ENCODE results near the gene PPFIA1.

The PPFIA1 gene

DNA sequence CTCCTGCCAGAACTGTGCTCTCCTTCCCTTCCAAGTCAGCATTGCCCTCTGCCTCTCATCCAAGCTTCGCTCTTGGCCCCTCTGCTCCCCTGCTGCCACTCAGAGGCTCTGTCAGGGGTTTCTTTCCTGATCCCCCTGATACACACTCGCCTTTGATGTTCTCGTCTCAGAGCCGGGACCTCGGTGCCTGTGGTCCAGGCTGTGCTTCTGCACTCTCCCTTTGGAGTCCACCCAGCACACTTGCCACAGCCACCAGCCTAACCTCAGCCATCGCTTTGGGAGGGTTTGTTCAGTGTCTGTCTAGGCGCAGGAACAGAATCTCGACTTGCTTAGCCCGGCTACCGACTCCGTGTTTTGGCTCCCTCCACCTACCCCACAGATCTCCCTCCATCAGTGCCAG lies 29.1 kb downstream of the PPFIA1 start:
- no peak for DNase-seq

DNA sequence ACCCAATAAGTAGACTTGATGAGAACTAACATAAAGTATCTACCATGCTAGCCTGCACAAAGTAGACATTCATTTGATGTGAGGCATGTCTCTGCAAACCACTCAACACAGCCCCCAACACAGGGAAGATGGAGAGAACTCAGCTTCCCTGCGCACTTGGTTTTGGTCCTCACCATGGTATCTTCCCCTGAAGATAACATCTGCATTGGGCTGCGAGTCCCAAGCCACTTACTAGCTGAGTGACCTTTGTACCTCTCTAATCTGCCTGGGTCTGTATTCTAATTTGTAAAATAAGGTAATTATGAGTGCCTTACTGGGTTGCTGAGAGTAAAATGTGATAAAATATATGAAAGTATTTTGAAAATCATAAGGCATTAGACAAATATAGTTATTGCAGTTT lies 30.7 kb downstream of the PPFIA1 start:
- DNase-seq: no peak

DNA sequence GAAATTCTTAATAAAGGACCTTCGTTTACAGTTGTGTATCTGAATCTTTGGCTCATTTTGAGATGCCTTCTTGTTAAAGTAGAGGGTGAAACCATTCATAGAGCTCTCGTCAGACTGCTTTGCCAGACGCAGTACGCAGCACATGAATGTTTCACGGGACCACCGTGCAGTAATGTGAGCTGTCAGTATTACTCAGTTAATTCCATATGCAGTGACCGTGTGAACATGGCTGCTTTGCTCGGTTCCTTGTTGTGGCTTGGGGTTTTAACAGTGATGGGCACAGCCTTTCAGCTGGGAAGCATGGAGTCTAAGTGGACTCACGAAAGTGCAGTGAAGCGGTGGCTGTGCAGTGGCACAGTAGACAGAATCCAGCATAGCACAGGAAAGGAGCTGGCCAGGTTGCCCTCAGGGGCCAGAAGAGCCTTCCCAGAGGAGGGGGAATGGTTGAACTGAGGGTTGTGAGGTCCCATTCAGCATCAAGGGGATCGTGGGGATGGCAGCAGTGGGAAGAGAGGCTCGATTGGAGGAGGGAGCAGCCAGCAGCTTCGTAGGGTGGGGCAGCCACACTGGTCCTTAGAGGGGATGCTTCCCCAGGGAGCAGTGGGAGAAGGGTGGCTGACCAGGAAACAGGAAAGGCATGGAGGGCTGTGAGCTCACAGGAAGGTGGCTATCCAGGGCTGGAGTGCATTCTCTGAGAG lies 31.4 kb downstream of the PPFIA1 start:
- no peak for DNase-seq

DNA sequence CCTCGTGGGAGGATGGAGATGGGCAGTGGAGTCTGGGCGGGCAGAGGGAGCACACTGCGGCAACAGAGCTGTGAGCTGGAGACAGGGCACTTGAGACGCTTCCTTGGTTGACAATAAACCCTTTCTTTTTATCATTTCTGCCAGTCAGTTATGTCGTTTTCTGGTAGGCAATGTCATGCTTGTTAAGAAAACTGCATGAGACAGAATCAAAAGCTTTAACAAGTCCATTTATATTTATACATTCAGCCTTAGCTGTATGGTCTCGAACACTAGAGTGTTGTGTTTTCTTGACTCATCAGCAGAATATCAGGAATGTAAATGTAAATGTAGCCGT lies 31.9 kb downstream of the PPFIA1 start:
- no peak for DNase-seq

DNA sequence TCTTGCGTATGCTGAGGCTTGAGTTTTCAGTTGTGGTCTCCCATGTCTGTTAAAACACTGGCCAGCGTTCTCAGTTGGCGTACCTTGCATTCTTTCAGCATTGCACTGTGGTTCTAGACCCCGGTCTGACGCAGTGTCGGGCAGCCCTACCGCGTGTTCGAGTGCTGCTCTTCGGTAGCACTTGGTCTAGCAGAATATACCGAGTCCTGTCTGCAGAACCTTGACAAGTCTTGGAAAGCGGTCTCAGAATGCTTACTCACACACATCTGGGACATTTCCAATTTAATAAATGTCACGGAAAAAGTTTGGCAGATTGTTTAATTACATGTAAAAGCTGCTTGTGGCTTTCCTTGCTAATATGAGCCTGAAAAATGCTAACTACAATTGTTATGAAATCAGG lies 32.6 kb downstream of the PPFIA1 start:
- no peak for DNase-seq

DNA sequence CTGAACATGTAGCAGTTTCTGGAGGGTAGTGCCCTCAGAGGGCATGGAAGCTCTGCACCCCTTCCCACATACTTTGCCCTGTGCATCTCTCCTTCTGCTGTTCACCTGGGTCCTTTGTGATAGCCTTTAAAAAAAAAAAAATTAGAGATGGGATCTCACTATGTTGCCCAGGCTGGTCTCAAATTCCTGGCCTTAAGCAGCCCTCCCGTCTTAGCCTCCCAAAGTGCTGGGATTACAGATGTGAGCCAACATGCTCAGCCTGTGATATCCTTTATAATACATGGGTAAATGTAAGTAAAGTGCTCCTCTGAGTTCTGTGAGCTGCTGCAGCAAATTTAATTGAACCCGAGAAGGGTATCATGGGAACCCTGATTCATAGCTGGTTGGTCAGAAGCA lies 33.7 kb downstream of the PPFIA1 start:
- DNase-seq: no peak

DNA sequence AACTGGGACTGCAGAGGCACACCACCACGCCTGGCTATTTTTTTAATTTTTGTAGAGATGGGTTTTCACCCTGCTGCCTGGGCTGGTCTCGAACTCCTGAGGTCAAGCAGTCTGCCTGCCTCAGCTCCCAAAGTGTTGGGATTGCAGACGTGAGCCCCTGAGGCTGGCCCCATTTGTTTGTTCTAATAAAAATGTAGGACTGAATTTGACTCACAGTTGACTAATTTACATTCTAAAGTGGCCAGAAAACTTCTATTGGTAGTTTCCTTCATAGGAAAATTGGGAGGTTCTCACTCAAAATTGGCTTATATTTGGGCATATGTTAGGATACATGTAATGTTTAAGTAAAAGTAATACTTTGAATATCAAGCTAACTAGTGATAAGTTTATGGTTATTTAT lies 35.0 kb downstream of the PPFIA1 start:
- DNase-seq: no peak

DNA sequence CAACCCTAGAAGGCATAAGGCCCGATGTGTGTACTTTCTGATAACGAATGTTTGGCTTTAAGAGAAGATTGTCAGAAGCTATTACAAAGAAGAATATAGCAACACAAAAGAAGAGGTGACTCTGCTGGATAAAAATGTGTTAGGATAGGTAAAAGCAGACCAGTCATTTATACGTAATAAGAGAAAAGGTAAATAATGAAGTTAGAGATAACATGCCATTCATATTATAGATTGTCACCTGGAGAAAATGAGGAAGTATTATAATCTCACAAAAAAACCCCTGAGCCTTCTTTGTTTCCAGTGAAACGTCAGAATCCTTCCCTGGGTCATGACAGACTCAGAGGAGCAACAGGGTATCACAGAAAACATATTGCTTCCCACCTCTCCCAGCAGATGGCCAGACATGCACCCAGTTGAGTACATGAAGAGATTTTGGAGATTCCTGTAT lies 36.1 kb downstream of the PPFIA1 start:
- no peak for DNase-seq

DNA sequence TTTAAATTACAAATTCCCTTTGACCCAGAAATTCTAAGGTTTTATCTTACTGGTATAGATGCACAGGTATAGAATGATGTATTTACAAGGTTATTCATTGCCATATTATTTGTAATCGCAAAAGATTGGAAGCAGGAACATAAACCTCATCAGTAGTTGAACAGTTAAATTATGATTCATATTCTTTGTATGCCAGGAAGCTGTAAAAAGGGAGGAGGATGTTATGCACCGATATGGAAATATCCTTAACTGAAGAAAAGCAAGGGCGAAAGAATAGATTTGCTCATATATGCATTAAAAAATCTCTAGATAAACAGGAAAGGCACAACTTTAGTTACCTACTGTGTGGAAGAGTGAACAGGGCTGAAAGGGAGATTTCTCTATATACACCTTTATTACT lies 36.7 kb downstream of the PPFIA1 start:
- no peak for DNase-seq

DNA sequence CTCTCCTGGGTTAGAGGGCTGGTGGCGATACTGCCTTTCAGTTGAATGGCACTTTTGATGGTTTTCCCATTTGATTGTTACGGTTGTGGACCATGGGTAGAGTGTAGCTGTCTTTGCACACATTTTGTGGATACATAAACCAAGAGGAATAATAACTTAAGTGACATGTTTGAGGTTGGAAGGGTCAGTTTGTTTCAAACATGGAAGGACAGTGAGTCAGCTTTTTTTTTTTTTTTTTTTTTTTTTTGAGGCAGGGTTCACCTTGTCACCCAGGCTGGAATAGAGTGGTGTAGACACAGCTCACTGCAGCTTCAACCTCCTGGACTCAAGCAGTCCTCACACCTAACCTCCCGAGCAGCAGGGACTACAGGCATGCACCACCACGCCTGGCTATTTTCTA lies 41.1 kb downstream of the PPFIA1 start:
- DNase-seq: no peak

DNA sequence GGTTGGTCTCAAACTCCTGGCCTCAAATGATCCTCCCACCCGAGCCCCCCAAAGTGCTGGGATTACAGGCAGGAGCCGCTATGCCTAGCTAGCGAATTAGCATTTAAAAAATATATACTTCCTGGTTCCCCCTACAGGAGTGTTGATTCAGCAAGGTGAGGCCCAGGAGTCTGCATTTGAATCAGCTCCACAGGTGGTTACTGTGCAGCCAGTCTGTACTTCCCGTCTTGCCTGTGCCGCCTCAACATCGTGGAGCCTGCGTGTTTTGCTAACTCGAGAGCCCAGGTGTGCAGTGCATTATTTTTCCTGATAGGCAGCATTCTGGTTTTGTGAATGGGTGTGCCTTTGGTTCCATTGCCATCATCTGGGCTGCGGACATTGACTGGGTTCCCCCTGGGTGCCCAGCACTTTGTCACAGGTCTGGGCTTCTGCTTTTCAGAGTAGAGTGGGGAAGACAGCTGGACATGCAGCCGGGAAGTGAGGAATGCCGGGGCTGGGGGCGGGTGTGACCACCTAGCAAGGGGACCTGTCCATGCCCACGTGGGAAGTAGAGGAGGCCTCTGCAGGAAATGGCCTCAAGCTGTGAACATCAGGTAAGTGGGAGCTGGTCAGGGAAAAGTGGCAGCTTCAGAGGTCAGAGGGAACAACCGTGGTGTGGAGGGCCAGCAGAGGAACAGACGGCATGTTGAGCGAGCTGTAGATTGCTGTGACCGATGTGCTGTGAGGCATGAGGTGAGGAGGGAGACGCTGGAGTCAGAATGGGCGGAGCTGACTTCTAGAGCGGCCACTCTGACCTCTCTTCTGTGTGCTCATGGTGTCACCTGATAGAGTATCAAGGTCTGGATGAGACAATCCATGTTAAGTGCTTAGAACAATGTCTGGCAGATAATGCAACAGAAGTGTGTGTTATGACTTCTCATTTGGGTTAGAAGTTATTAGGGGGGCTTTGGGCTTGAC lies 42.2 kb downstream of the PPFIA1 start:
- no peak for DNase-seq

DNA sequence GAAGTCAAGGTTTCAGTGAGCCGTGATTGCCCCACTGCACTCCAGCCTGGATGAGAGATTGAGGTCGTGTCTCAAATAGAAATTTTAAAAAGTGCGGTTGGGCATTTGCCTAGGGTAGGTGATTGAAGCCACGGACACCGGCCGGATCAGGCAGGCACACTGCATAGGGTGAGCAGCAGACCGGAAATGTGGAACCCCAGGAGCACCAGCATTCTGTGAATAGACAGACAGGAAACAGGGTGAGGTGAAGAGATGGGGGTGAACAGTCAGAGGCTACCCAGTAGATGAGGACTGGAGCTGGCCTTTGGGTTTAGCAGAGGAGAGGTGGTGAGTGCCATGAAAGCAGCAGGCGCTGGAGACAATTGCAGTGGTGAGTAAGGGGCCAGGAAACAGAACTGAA lies 43.5 kb downstream of the PPFIA1 start:
- no peak for DNase-seq

DNA sequence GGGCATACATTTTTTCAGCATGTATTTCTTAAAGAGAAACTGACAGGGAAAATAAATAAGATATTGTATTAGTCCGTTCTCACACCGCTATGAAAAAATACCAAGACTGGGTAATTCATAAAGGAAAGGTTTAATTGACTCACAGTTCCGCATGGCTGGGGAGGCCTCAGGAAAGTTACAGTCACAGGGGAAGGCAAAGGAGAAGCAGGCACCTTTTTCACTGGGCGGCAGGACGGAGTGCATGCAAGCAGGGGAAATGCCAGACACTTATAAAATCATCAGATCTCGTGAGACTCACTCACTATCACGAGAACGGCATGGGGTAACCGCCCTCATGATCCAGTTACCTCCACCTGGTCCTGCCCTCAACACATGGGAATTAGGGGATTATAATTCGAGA lies 44.2 kb downstream of the PPFIA1 start:
- no peak for DNase-seq

DNA sequence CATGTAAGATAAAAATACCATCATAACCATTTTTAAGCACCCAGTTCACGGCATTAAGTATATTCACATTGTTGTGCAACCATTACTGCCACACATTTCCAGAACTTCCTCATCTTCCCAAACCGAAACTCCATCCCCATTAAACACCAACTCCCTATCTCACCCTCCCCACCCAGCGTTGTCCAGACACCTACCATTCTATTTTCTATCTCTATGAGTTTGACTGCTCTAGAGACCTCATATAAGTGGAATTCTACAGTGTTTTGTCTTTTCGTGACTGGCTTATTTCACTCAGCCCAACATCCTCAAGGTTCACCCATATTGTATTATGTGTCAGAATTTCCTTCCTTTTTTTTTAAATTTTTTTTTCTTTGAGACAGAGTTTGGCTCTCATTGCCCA lies 45.2 kb downstream of the PPFIA1 start:
- no peak for DNase-seq

DNA sequence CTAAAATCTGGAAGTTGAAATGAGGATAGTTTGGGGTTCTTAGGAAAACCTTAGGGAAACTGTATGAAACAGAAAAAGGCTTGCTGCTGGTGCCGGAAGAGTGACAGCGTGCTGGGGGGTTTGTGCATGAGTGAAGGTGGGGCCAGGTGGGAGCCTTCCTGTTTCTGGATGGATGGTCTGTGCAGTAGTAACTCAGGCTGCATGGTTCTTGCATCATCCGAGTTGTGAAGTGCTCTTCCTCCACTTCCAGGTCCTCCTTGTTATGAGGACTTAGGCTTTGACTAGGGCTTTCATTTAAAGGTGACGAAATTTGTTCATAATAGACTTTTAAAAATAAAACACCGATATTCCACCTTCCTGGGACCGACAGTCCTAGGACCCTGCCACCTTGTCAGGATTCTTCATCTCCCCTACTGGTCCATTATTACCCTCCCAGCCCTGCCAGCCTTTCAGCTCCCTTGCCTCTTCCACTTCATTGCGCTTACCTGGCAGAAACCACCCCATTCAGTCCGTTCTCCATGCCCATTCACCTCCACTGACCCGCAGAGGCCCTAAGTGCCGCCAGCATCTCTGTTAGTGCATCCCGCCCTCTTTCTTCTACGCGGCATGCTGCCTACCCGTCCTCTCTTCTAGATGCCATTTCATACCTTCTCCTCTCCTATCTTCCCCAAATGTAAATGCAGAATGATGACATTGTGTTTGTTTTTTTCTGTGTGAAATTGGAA lies 47.3 kb downstream of the PPFIA1 start:
- DNase-seq: no peak

DNA sequence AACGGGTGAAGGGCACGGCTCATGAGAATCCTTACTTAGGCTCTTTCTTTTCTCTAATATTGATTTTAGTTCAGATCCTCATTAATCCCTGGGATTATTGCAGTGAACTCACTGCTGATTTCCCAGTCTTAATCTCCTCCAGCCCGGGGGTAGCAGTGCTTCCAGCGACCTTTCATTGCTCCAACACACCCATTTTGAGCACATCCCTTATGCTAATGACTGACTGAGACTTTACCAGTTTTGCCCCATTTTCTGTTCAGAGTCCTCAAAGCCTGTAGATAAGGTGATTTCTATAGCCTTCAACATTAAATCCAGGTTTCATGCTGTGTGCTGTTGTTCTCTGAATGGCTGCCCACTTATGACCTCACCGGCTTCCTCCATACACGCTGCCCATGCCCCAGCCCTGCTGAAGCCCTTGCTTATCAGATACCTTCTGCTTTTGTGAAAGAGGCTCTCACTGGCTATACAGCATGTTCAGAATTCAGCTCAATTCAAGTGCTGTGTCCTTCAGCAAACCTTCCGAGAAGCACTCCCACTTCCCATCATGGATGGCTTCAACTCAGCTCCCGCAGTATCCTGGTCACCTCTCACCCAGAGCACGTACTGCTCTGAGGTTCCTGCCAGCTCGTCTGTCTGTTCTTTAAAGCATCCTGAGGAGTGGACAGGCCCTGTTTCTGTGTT lies 49.0 kb downstream of the PPFIA1 start:
- no peak for DNase-seq

DNA sequence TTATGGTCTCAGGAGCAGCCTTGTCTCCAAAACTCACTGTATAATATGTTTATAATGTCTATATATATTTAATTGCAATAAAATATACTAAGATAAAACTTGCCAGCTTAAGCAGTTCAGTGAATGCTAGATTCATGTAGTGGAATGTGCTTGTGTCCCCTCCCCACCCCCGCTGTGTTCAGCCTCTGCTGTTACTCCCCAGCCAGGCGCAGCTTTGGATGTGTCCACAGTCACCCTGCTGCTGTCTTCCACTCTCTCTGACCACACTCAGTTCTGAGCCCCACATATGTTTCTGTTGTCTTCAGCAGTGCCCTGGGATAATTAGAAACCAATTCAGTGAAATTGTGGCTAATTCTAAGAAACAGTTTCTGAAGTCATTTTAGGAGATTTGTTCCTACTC lies 52.2 kb downstream of the PPFIA1 start:
- no peak for DNase-seq

DNA sequence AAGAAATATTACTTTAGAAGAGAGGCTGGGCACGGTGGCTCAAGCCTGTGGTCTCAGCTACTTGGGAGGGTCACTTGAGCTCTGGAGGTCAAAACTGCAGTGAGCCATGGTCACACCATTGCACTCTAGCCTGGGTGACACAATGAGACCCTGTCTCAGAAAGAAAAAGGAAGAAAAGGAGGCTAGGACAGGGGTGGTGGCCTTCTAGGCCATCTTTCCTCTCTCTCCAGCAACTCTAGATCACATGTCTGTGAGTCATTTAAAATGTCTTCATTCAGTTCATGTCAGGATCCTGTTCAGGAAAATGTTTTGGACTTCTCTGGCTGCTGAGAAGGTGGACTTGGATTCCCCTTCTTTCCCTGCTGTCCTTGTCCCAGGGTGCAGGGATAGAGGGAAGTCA lies 53.3 kb downstream of the PPFIA1 start:
- DNase-seq: no peak

DNA sequence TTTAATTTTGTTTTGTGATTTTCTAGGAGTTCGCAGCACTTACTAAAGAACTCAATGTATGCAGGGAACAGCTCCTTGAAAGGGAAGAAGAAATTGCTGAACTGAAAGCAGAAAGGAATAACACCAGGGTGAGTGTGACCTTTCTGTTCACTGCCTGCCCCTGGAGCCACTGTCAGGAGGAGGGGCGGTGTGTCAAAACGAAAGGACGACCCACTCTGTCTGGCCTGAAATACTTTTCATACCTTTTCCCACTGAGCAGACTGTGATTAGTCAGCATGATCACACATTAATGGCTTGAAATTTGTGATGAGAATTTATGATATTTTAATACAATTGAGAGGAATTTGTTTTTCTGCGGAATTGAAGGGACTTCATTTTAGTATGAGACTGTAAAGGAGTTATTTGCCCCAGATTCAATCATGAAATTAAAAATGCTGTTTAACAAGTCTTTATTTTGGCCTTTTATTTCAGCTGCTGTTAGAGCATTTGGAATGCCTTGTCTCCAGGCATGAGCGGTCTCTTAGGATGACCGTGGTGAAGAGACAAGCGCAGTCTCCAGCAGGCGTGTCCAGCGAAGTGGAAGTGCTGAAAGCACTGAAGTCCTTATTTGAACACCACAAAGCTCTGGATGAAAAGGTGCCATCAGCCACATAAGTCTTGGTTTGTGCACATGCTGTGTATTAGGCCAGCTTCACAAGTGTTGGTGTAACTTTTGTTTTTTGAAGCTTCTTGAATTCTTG lies 54.1 kb downstream of the PPFIA1 start:
- no peak for DNase-seq

DNA sequence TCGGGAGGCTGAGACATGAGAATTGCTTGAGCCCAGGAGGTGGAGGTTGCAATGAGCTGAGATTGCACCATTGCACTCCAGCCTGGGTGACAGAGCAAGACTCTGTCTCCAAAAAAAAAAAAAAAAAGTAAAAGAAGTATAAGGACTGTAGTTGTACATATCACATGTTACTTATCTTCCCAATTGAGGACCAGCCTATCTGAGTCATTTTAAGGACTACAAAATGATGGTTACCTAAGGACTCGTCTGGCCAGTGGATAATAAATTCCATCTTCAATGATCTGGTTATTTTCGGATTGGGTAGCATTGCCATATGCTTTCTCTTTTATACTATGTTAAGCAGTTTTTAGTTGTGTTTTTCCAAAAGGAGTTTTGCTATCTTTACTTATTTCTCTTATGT lies 55.3 kb downstream of the PPFIA1 start:
- no peak for DNase-seq

DNA sequence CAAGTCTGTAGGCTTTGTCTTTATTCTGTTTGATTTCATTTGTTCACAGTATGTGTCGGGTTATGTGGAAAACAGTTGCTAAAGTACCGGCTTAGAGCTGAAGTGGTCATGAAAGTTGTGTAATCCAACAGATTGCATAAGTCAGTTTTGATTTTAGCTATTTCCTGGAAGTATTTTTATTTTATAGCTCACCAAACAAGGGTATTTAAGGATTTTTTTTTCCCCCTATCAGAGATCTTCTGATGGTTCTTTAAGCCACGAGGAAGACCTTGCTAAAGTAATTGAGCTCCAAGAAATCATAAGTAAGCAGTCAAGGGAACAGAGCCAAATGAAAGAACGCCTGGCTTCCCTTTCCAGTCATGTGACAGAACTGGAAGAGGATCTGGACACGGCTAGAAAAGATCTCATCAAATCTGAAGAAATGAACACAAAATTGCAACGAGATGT lies 55.9 kb downstream of the PPFIA1 start:
- no peak for DNase-seq

DNA sequence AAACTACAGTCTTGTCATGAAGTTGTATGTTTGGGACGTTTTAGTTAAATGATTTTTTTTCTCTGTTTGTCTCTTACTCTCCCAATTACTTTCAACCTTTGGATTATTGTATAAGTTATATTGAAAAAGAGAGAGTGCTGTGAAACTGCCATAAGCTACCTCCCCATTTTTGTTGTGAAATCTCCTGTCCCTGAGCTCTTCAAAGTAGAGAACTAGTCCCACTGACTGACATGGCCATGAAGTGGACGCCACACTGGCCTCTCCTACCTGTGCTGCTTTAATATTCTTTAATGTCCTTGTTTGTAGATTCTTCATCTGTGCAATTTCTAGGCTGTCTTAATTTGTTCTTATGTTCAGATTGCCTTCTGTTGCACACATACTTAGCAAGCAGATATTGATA lies 56.3 kb downstream of the PPFIA1 start:
- DNase-seq: no peak
